Measurements from ENCODE around the gene CD7. TPM values are rescaled to one million over a fixed set of nuclear protein-coding genes. Genes with fewer than 3 reads are reported as not detected.

The CD7 gene
- total RNA-seq, 1 donor from 2014 or later, result 0.47 TPM

DNA sequence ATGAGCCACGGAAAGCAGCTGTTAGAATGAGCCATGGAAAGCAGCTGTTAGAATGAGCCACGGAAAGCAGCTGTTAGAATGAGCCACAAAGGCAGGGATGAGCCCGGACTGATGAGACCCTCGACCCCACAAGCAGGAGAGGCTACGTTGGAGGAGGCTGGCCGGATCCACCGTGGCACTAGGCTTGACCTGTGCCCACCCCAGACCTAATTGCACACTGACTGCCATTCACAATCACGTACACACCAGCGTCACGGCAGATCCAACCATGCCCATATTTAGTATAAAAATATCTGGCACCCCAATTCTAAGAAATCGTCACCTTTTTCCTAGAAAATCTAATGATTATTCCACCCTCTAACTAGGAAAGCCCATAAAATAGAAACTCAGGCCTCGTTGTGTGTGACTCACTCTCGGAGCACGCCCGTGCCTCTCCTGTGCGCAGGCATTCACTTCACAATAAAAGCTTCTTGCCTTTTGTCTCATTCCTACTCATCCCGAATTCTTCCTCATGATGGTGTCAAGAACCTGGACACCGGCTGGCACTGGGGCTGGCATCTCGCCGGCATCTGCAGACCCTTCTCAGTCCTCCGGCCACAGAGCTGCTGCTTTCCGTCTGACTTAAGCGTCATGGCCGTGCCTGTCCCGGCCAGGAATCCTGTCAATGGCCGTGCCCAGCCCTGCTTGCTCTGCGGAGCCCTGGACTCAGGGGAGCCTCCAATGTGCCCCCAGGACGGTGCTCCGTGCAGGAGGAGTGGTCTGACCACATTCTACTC lies 21.6 kb upstream of the CD7 start:
- DNase-seq, result no peak
- Histone ChIP-seq H3K36me3 (no peaks in the 10 kb centered on the region), H3K27me3 (ENCODE audit: low read depth) (peaks cover 5% of the 10 kb centered on the region), H3K9me3 (replicated peaks) (no peaks in the 10 kb centered on the region), H3K4me3 (peak overlapping the region; percentile 57), H3K27ac (replicated peaks) (peak overlapping the region; percentile 10), H3K4me1 (peaks cover 35% of the 10 kb centered on the region)
- intact Hi-C loops (cut with micrococcal nuclease), result no loop called here
- TF ChIP-seq, protein P1, sequence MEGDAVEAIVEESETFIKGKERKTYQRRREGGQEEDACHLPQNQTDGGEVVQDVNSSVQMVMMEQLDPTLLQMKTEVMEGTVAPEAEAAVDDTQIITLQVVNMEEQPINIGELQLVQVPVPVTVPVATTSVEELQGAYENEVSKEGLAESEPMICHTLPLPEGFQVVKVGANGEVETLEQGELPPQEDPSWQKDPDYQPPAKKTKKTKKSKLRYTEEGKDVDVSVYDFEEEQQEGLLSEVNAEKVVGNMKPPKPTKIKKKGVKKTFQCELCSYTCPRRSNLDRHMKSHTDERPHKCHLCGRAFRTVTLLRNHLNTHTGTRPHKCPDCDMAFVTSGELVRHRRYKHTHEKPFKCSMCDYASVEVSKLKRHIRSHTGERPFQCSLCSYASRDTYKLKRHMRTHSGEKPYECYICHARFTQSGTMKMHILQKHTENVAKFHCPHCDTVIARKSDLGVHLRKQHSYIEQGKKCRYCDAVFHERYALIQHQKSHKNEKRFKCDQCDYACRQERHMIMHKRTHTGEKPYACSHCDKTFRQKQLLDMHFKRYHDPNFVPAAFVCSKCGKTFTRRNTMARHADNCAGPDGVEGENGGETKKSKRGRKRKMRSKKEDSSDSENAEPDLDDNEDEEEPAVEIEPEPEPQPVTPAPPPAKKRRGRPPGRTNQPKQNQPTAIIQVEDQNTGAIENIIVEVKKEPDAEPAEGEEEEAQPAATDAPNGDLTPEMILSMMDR (IDR thresholded peaks at IDR 0.05; ENCODE audit: borderline replicate concordance), result no peak

DNA sequence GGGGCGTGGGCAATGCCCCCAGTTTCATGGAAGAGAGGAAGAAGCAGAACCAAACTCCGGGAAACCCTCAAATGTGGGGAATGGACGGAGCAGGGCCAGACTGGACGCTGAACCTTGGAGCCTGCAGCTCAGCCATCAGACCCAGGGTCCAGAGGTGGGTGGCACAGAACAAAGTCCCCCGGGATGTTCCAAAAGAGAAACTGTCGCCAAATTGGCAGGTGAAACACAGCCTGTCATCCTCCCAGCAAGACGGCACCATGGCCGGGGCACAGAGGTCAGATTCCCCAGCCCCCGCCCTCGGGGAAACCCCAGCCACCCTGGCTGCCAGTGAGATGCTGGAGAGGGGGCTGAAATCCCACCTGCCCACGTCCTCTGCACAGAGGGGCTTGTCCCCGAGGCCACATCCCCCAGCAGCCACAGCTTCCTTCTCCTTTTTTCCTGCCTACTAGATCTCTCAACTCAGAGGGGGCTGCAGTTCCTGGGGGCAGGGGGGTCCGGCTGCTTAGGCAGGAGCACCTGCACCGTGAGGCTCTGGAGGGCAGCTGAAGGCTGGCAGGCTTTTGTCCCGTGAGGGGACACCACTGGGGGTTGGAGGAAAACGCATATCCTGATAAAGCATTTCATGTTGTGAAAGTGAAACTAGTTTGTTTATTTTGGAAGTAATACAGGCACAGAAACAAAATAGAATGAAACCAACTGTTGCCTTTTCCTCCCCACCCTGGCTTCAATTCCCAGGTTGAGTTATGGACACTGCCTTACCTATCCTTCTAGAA lies 17.4 kb upstream of the CD7 start:
- Histone ChIP-seq H3K9me3 (replicated peaks) (no peaks in the 10 kb centered on the region), H3K4me3 (peak overlapping the region; percentile 70), H3K27ac (replicated peaks) (peak overlapping the region; percentile 83), H3K36me3 (no peaks in the 10 kb centered on the region), H3K4me1 (peaks cover 70% of the 10 kb centered on the region), H3K27me3 (ENCODE audit: low read depth) (peaks cover 39% of the 10 kb centered on the region)
- intact Hi-C loops (cut with micrococcal nuclease), result no loop called here
- no peak for DNase-seq
- TF ChIP-seq, protein P1 (IDR thresholded peaks at IDR 0.05; ENCODE audit: borderline replicate concordance), result no peak

DNA sequence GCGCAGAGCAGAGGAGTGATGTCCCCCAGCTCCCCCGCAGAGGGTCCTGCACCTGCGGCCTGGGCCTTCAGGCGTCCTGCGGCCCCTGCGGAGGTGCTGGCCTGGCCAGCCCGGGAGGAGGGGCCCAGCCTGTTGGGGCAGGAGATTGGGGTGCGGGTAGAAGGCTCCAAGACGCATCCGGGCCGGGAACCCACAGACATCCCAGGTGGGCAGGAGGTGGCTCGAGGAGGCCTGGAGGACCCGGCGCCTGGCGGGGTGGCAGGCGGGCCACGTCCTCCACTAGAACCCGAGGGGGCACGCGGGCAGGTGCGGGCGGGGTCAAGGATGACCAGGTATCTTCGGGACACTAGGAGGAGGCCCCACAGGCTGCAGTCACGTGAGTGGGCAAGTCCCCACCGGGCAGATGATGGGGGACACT lies 16.8 kb upstream of the CD7 start:
- TF ChIP-seq, protein P1 (IDR thresholded peaks at IDR 0.05; ENCODE audit: borderline replicate concordance), result no peak
- no peaks in the 10 kb centered on the region for H3K36me3 ChIP-seq
- H3K27ac ChIP-seq (replicated peaks), result peak overlapping the region; percentile 83
- peaks cover 65% of the 10 kb centered on the region for H3K4me1 ChIP-seq
- peak overlapping the region; percentile 70 for H3K4me3 ChIP-seq
- no peaks in the 10 kb centered on the region for H3K9me3 ChIP-seq (replicated peaks)
- peaks cover 45% of the 10 kb centered on the region for H3K27me3 ChIP-seq (ENCODE audit: low read depth)
- DNase-seq, result no peak
- intact Hi-C loops (cut with micrococcal nuclease), result no loop called here

DNA sequence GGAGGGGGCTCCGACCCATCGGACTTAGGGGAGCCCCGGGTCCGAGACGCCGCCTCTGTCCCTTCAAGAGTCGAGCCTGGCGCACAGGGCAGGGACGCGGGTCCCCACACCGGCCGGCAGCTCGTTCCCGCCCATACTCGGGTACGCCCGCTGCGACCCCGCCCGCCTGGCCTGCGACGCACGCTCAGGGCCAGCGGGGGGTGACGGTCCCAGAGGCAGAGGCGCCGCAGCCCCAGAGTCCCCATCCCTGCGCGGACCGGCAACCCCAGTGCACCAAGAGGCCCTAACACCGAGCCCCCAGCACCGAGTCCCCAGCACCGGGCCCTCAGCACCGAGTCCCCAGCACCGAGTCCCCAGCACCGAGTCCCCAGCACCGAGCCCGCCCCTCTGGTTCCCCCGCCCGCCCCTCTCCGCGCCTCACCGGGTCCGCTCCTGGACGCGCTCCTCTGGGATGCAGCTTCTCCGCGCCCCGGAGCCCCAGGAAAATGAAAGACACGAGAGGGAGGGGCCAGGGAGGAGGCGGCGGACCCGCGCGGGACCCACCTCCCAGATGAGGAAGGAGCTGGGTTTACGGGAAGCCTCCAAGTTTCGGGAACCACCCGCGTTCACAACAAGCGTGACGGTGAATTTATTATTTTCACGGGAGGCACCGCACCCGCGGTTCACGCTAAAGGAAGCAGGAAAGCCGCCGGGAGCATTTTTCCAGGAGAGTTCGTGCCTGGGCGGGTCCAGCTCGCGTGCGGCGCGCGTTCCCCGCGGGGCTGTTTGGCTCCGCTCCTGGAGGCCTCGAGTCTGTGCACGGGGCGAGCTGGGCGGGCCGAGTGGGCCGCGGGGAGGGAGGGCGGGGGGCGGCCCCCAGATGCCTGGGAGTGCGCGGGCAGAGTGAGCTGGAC lies 16.1 kb upstream of the CD7 start, which contains the start of gene SECTM1:
SECTM1 (minus strand) TSS at position 488 of the 893 bp plus-strand sequence. CDS start 6,526 bp downstream, outside the sequence.
- no peaks in the 10 kb centered on the region for H3K36me3 ChIP-seq
- DNase-seq, result peak; percentile 66
- peak within 1 kb of the TSS; percentile 70 for H3K4me3 ChIP-seq
- TF ChIP-seq, protein P1 (IDR thresholded peaks at IDR 0.05; ENCODE audit: borderline replicate concordance), result no peak
- no peaks in the 10 kb centered on the region for H3K9me3 ChIP-seq (replicated peaks)
- H3K27ac ChIP-seq (replicated peaks), result peak within 1 kb of the TSS; percentile 83
- intact Hi-C loops (cut with micrococcal nuclease), result no loop called here
- H3K4me1 ChIP-seq, result peaks cover 58% of the 10 kb centered on the region
- H3K27me3 ChIP-seq (ENCODE audit: low read depth), result peaks cover 51% of the 10 kb centered on the region

All from left ventricle myocardium inferior (tissue), 1 donor.